Panc1 (cell line): ENCODE measurements around the gene RSU1. TPM values are rescaled to one million over a fixed set of nuclear protein-coding genes. Genes with fewer than 3 reads are reported as not detected.

Source experiments
- ATAC-seq: fragments of 200-7000 bp; cut with Tn5 transposase; 2 replicates; pipeline ENCODE4 v1.9.1; 2020; ENCODE audit warnings: mild to moderate bottlenecking, moderate library complexity
- BruUV-seq: library from RNA; stranded (reverse); fragments of 400-500 nt; replicated peaks from 2 replicates; lab custom pipeline; 2021; lab: Mats Ljungman, UMichigan
- CTCF ChIA-PET: fragments of 300-600 bp; sonication (Branson Sonifier 250); formaldehyde crosslinking; loops from one replicate; lab custom pipeline; 2022; ENCODE audit warnings: antibody characterized with exemption; lab: Charles Lee
- POLR2A ChIA-PET: fragments of 300-600 bp; sonication (Branson Sonifier 250); formaldehyde crosslinking; loops from one replicate; lab custom pipeline; 2022; ENCODE audit warnings: antibody characterized with exemption; lab: Charles Lee
- DNase-seq: peaks from one replicate; pipeline ENCODE4 v3.0.0-alpha.2; 2010; ENCODE audit warnings: low read depth, low spot score
- H3K27ac ChIP-seq: 2 replicates; pipeline ENCODE4 v1.5.1; 2011; ENCODE audit warnings: mild to moderate bottlenecking, low read length, inconsistent platforms
- H3K27me3 ChIP-seq: fragments of 200-500 bp; sonication (Bioruptor generic); 2 replicates; pipeline ENCODE4 v1.6.0; 2014; ENCODE audit warnings: low read length, inconsistent platforms; ENCODE audit not compliant: control insufficient read depth, insufficient read depth
- H3K36me3 ChIP-seq: fragments of 200-500 bp; sonication (Bioruptor generic); 2 replicates; pipeline ENCODE4 v1.5.1; 2014; ENCODE audit warnings: inconsistent platforms, mild to moderate bottlenecking, low read length, moderate library complexity; ENCODE audit not compliant: control insufficient read depth, insufficient read depth
- H3K4me1 ChIP-seq: 2 replicates; pipeline ENCODE4 v1.5.1; 2011; ENCODE audit warnings: inconsistent platforms, mild to moderate bottlenecking, low read length, moderate library complexity; ENCODE audit not compliant: control insufficient read depth, insufficient read depth
- H3K4me3 ChIP-seq, 2 experiments: 2 replicates each; pipeline ENCODE4 v1.5.1; 2011 to 2012; ENCODE audit warnings: low read depth in 2 of 2, low read length in 2 of 2, mild to moderate bottlenecking in 2 of 2, inconsistent platforms in 1 of 2, moderate library complexity in 1 of 2
- H3K9me3 ChIP-seq: fragments of 200-500 bp; sonication (Bioruptor generic); 2 replicates; pipeline ENCODE4 v1.5.1; 2014; ENCODE audit warnings: low read depth, mild to moderate bottlenecking, inconsistent platforms, low read length, moderate library complexity; ENCODE audit not compliant: control insufficient read depth, insufficient read depth
- CTCF ChIP-seq: fragments of 450-650 bp; IDR thresholded peaks from 2 replicates; pipeline ENCODE4 v1.5.1; 2017; ENCODE audit warnings: mild to moderate bottlenecking
- POLR2AphosphoS5 ChIP-seq: IDR thresholded peaks from 2 replicates; pipeline ENCODE4 v1.6.1; 2012; ENCODE audit warnings: mild to moderate bottlenecking, low read depth, low read length, moderate library complexity
- REST ChIP-seq, 2 experiments: IDR thresholded peaks; 2 replicates each; pipeline ENCODE4 v1.6.1; 2011 to 2012; ENCODE audit warnings: low read depth in 2 of 2, control low read depth in 1 of 2, low read length in 1 of 2, mild to moderate bottlenecking in 1 of 2, moderate library complexity in 1 of 2; ENCODE audit not compliant: insufficient read depth in 1 of 2
- SIN3A ChIP-seq: IDR thresholded peaks from 2 replicates; pipeline ENCODE4 v1.6.1; 2012; ENCODE audit warnings: low read depth, mild to moderate bottlenecking, low read length, moderate library complexity, borderline replicate concordance; ENCODE audit not compliant: insufficient read depth
- TCF7L2 ChIP-seq: IDR thresholded peaks from 2 replicates; pipeline ENCODE4 v1.6.1; 2011; ENCODE audit warnings: mild to moderate bottlenecking, low read depth, low read length, inconsistent platforms
- in situ Hi-C: cut with HindIII; loops from 2 replicates; pipeline ENCODE4 v1.10.0; 2016; ENCODE audit warnings: low sequenced_read_pairs, low pct_unique_long_range_greater_than_20kb
- intact Hi-C: fragments of 100-400 bp; cut with micrococcal nuclease; formaldehyde crosslinking; loops from one replicate; pipeline ENCODE4 v1.10.0; 2022; ENCODE audit not compliant: unreplicated experiment
- total RNA-seq: library from RNA; stranded (reverse); gene quantifications from one replicate; pipeline ENCODE4 v1.2.1, GENCODE V29; 2021; ENCODE audit not compliant: unreplicated experiment

The RSU1 gene
- total RNA-seq, 1 experiment from 2014 or later, result 55.6 TPM

GRCh38 chr10:16811765-16812164, 5.5 kb downstream of the RSU1 start:
- no TSS peak for BruUV-seq
- H3K36me3 ChIP-seq, result no peaks in the 10 kb centered on the region
- ATAC-seq, result no peak
- no peaks in the 10 kb centered on the region for H3K27me3 ChIP-seq
- no peak for DNase-seq
- CTCF ChIA-PET, result no interaction called here
- intact Hi-C loops, result no loop called here
- H3K27ac ChIP-seq, result no peak overlapping the region
- TF ChIP-seq TCF7L2 (no peak), CTCF (no peak), REST (IDR thresholded peaks at IDR 0.05; ENCODE audit: insufficient read depth in 1 of 2, low read depth in 2 of 2, low read length in 1 of 2) (no peak), POLR2AphosphoS5 (no peak), SIN3A (no peak)
- H3K9me3 ChIP-seq, result no peaks in the 10 kb centered on the region
- POLR2A ChIA-PET, result no interaction called here
- peaks cover 7% of the 10 kb centered on the region; the same call in 1 of the 2 replicates for H3K4me1 ChIP-seq
- in situ Hi-C loops, result no loop called here
- no peak overlapping the region for H3K4me3 ChIP-seq

GRCh38 chr10:16811292-16811691, 5.9 kb downstream of the RSU1 start:
- ChIA-PET CTCF (no interaction called here), POLR2A (no interaction called here)
- Histone ChIP-seq H3K4me1 (peaks cover 6% of the 10 kb centered on the region; the same call in 1 of the 2 replicates), H3K27ac (no peak overlapping the region), H3K4me3 (no peak overlapping the region), H3K36me3 (no peaks in the 10 kb centered on the region), H3K9me3 (no peaks in the 10 kb centered on the region), H3K27me3 (no peaks in the 10 kb centered on the region)
- ATAC-seq, result no peak
- no peak for DNase-seq
- BruUV-seq, result no TSS peak
- TF ChIP-seq TCF7L2 (no peak), POLR2AphosphoS5 (no peak), CTCF (no peak), REST (IDR thresholded peaks at IDR 0.05; ENCODE audit: insufficient read depth in 1 of 2, low read depth in 2 of 2, low read length in 1 of 2) (no peak)
- intact Hi-C loops, result no loop called here
- in situ Hi-C loops, result no loop called here
